ENCODE measurements around the gene MYLK. TPM values are rescaled to one million over a fixed set of nuclear protein-coding genes. Genes with fewer than 3 reads are reported as not detected.

Gene MYLK
- total and polyA plus RNA-seq, 2 of the 4 experiments (the other 2 are of a cell fraction): 299 to 484 TPM

GRCh38 chr3:123695731-123696640 lies 188.1 kb downstream of the MYLK start (continued):
- no peak for TF ChIP-seq USF2 (IDR thresholded peaks at IDR 0.05; ENCODE audit: low read depth, low read length)

GRCh38 chr3:123695152-123695551 lies 189.0 kb downstream of the MYLK start:
- no TSS peak for BruUV-seq (replicated peaks)

More at GRCh38 chr3:123695152-123695551, 189.0 kb downstream of the MYLK start:
- H3K4me2 ChIP-seq (ENCODE audit: low read depth, low read length): peak overlapping the region; percentile 10; the same call in 1 of the 2 replicates
- no peak overlapping the region for H3K4me3 ChIP-seq (ENCODE audit: insufficient read depth, low read depth, low read length)
- H2BK15ac ChIP-seq (ENCODE audit: low read depth, low read length): peak overlapping the region; percentile 90; the same call in 1 of the 3 replicates
- no peak overlapping the region for H3K56ac ChIP-seq (ENCODE audit: extremely low read depth, insufficient read depth, low read length)
- peak overlapping the region; percentile 86 for H3K14ac ChIP-seq (replicated peaks; ENCODE audit: low read depth, low read length)
- peak; percentile 22 for ATAC-seq (ENCODE audit: low read depth)
- ChIA-PET POLR2A (ENCODE audit: unreplicated experiment) (no interaction called here), CTCF (interaction anchor here (1.4 to 2.0 kb wide), 2 partner anchors 43 to 53 kb away, joined by 4 to 5 read pairs; no protein-coding TSS in a partner anchor)
- peak overlapping the region; percentile 60 to 67; a peak in 3 of 4 replicates for H4K8ac ChIP-seq (ENCODE audit: low read depth in 2 of 2, low read length in 2 of 2)
- H3K9me1 ChIP-seq (ENCODE audit: insufficient read depth, low read length): peaks cover 37% of the 10 kb centered on the region
- H2AK5ac ChIP-seq (ENCODE audit: low read depth, low read length): peak overlapping the region; percentile 79
- WGBS, 2 experiments (ENCODE audit: extremely low coverage in 2 of 2, insufficient read length in 1 of 2): 51% methylated on average over 2 of the region's 2 CpGs; no CpG with 5 or more reads in 1 of the 2 experiments
- peak overlapping the region; percentile 84 for H2AK9ac ChIP-seq (replicated peaks; ENCODE audit: low read depth, low read length, poor library complexity)
- no peak for DNase-seq
- H3K9ac ChIP-seq (ENCODE audit: low read depth, low read length): no peak overlapping the region; the same call in none of the 2 replicates
- peaks cover 7% of the 10 kb centered on the region; the same call in 1 of the 2 replicates for H4K20me1 ChIP-seq (ENCODE audit: insufficient read depth, low read length)
- H2AFZ ChIP-seq (replicated peaks; ENCODE audit: low read length, poor library complexity): peak overlapping the region; percentile 62
- H2BK120ac ChIP-seq (ENCODE audit: low read depth, low read length): peak overlapping the region; percentile 93
- H3K36me3 ChIP-seq (ENCODE audit: control insufficient read depth, insufficient read depth, low read length): peaks cover 79% of the 10 kb centered on the region
- H3K79me1 ChIP-seq (ENCODE audit: low read depth in 1 of 2, low read length in 2 of 2): peaks cover 19 to 89% of the 10 kb centered on the region in 2 experiments
- peak overlapping the region; percentile 68 for H2BK5ac ChIP-seq (ENCODE audit: low read depth, low read length, poor library complexity, severe bottlenecking)
- H3K4me1 ChIP-seq (ENCODE audit: control insufficient read depth, insufficient read depth, low read length): peaks cover 48% of the 10 kb centered on the region
- dilution Hi-C loops (cut with HindIII; ENCODE audit: low sequenced_read_pairs, unreplicated experiment) (no loop called here), in situ Hi-C loops (cut with MboI; ENCODE audit: low sequenced_read_pairs) (no loop called here), intact Hi-C loops (cut with micrococcal nuclease) (no loop called here)
- H4K5ac ChIP-seq (ENCODE audit: low read depth, low read length): peak overlapping the region; percentile 27
- no peaks in the 10 kb centered on the region for H3K9me3 ChIP-seq (ENCODE audit: control insufficient read depth, insufficient read depth, low read length)
- H3K4ac ChIP-seq (ENCODE audit: low read depth, low read length): peak overlapping the region; percentile 95
- peak overlapping the region; percentile 77 for H2BK20ac ChIP-seq (ENCODE audit: low read depth, low read length)
- H3K23ac ChIP-seq (ENCODE audit: low read depth, low read length): peak overlapping the region; percentile 62
- H4K91ac ChIP-seq (ENCODE audit: insufficient read depth, low read depth, low read length): peak overlapping the region; percentile 84
- H3K18ac ChIP-seq (ENCODE audit: low read depth, low read length): peak overlapping the region; percentile 24
- H3K27me3 ChIP-seq (ENCODE audit: control insufficient read depth, insufficient read depth, low read length): no peaks in the 10 kb centered on the region
- TF ChIP-seq BHLHE40 (IDR thresholded peaks at IDR 0.05; ENCODE audit: low read depth, low read length) (no peak), CEBPB (IDR thresholded peaks at IDR 0.05; ENCODE audit: low read depth, low read length) (no peak)
- TF ChIP-seq, protein P1, sequence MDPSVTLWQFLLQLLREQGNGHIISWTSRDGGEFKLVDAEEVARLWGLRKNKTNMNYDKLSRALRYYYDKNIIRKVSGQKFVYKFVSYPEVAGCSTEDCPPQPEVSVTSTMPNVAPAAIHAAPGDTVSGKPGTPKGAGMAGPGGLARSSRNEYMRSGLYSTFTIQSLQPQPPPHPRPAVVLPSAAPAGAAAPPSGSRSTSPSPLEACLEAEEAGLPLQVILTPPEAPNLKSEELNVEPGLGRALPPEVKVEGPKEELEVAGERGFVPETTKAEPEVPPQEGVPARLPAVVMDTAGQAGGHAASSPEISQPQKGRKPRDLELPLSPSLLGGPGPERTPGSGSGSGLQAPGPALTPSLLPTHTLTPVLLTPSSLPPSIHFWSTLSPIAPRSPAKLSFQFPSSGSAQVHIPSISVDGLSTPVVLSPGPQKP (IDR thresholded peaks at IDR 0.05; ENCODE audit: borderline replicate concordance, low read depth, low read length): no peak
- peak overlapping the region; percentile 55; the same call in 1 of the 2 replicates for H3K27ac ChIP-seq (ENCODE audit: insufficient read depth, low read length)

Measured in IMR-90 (cell line).